NT2/D1 (cell line): ENCODE results near the gene HAUS8.

Source experiments
- YY1 ChIP-seq: IDR thresholded peaks from 2 replicates; pipeline ENCODE4 v1.6.1; 2011; ENCODE audit not compliant: insufficient read length, insufficient read depth
- ZNF274 ChIP-seq: IDR thresholded peaks from 2 replicates; pipeline ENCODE4 v1.6.1; 2011; ENCODE audit warnings: mild to moderate bottlenecking, low read depth, low read length

DNA sequence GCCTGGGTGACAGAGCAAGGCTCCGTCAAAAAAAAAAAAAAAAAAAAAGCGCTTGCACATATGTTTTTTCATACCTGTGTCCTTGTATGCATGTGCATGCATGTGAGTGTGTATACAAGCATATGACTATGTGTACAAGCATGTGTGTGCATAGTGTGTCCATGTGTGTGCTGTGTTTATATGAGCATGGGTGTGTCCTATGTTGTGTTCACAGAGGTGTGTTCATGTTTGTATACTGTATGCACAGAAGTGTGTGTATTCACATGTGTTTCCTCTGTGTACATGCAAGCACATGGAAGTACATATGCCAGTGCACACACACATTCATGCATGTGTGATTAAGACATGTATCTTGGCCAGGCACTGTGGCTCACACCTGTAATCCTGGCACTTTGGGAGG lies 17.4 kb upstream of the HAUS8 start:
- TF ChIP-seq ZNF274: no peak
- no peak for TF ChIP-seq YY1
